NCI-H524 (cell line): ENCODE data around the gene KLHL9.
A peak's percentile ranks its signal among the peaks of the same experiment; 100 is the strongest.

Experiments used
- DNase-seq, 2 experiments: peaks; one replicate each; lab custom pipeline; 2025; lab: John Stamatoyannopoulos, UW

Gene KLHL9

GRCh38 chr9:21317956-21318923 is 17.0 kb downstream of the KLHL9 start:
- DNase-seq = peak in 1 of 2 experiments; percentile 47

- peak in 1 of 2 experiments; percentile 38 for DNase-seq
Observed at GRCh38 chr9:21316860-21317259, 18.3 kb downstream of the KLHL9 start.

GRCh38 chr9:21316032-21316842 is 19.0 kb downstream of the KLHL9 start:
- no peak for DNase-seq

- no peak for DNase-seq
Observed at GRCh38 chr9:21314152-21314551, 21.1 kb downstream of the KLHL9 start.

- no peak for DNase-seq
Observed at GRCh38 chr9:21311889-21312288, 23.3 kb downstream of the KLHL9 start.

GRCh38 chr9:21305213-21305612 is 30.0 kb downstream of the KLHL9 start, which contains the start of gene IFNA5:
IFNA5 (minus strand) TSS chr9:21305313; CDS start chr9:21305256, 57 bp downstream.
- no peak for DNase-seq

- no peak for DNase-seq
Observed at GRCh38 chr9:21295992-21296391, 39.2 kb downstream of the KLHL9 start.

- DNase-seq = no peak
Observed at GRCh38 chr9:21294904-21295538, 40.2 kb downstream of the KLHL9 start.

- DNase-seq = peak; percentile 31 to 54
Observed at GRCh38 chr9:21294364-21294774, 40.8 kb downstream of the KLHL9 start.

GRCh38 chr9:21289848-21290247 is 45.4 kb downstream of the KLHL9 start:
- no peak for DNase-seq

- no peak for DNase-seq
Observed at GRCh38 chr9:21287280-21287679, 47.9 kb downstream of the KLHL9 start.

- no peak for DNase-seq
Observed at GRCh38 chr9:21286659-21287058, 48.5 kb downstream of the KLHL9 start.

GRCh38 chr9:21286099-21286498 is 49.1 kb downstream of the KLHL9 start:
- no peak for DNase-seq

GRCh38 chr9:21281275-21281674 is 53.9 kb downstream of the KLHL9 start:
- DNase-seq = peak in 1 of 2 experiments; percentile 3
